Mesenchymal stem cell (in vitro differentiated cells and primary cell): Measurements from ENCODE around the gene GABRG3.

Experiments
- DNase-seq: peaks from one replicate; pipeline ENCODE4 v3.0.0-alpha.2; 2013
- H2AFZ ChIP-seq: one replicate; pipeline ENCODE4 v1.6.1; 2013; ENCODE audit warnings: low read depth, mild to moderate bottlenecking, control low read depth, inconsistent platforms, low read length, moderate library complexity
- H2AK5ac ChIP-seq: 2 replicates; pipeline ENCODE4 v1.6.1; 2013; ENCODE audit warnings: low read length, moderate library complexity, mild to moderate bottlenecking, inconsistent platforms; ENCODE audit not compliant: severe bottlenecking
- H2BK120ac ChIP-seq: one replicate; pipeline ENCODE4 v1.6.1; 2013; ENCODE audit warnings: low read depth, mild to moderate bottlenecking, inconsistent platforms, low read length, moderate library complexity
- H2BK12ac ChIP-seq, 2 experiments: one replicate each; pipeline ENCODE4 v1.6.1; 2013; ENCODE audit warnings: inconsistent platforms in 2 of 2, low read length in 2 of 2, mild to moderate bottlenecking in 2 of 2, moderate library complexity in 2 of 2, control low read depth in 1 of 2
- H2BK15ac ChIP-seq: one replicate; pipeline ENCODE4 v1.6.1; 2013; ENCODE audit warnings: mild to moderate bottlenecking, low read depth, inconsistent platforms; ENCODE audit not compliant: poor library complexity, severe bottlenecking
- H2BK5ac ChIP-seq: 2 replicates; pipeline ENCODE4 v1.6.1; 2013; ENCODE audit warnings: low read depth, mild to moderate bottlenecking, low read length, control low read depth, inconsistent platforms; ENCODE audit not compliant: poor library complexity, severe bottlenecking
- H3K14ac ChIP-seq, 2 experiments: one replicate each; pipeline ENCODE4 v1.6.1; 2013; ENCODE audit warnings: inconsistent platforms in 2 of 2, low read length in 2 of 2, control low read depth in 1 of 2, mild to moderate bottlenecking in 1 of 2, moderate library complexity in 1 of 2
- H3K18ac ChIP-seq, 2 experiments: one replicate each; pipeline ENCODE4 v1.6.1; 2013; ENCODE audit warnings: inconsistent platforms in 2 of 2, low read length in 2 of 2, control low read depth in 1 of 2, low read depth in 1 of 2, mild to moderate bottlenecking in 1 of 2
- H3K23ac ChIP-seq, 2 experiments: one replicate each; pipeline ENCODE4 v1.6.1; 2013; ENCODE audit warnings: inconsistent platforms in 2 of 2, low read length in 2 of 2, mild to moderate bottlenecking in 2 of 2, moderate library complexity in 2 of 2, control low read depth in 1 of 2
- H3K27ac ChIP-seq: 2 replicates; pipeline ENCODE4 v1.5.1; 2013; ENCODE audit warnings: mild to moderate bottlenecking, moderate library complexity, low read length, control low read depth, inconsistent platforms; ENCODE audit not compliant: poor library complexity, severe bottlenecking
- H3K27me3 ChIP-seq, 2 experiments: 2 replicates each; pipeline versions ENCODE4 v1.6.1 to v1.7.0; 2013; ENCODE audit warnings: low read length in 2 of 2, mild to moderate bottlenecking in 2 of 2, moderate library complexity in 2 of 2, control low read depth in 1 of 2, inconsistent platforms in 1 of 2; ENCODE audit not compliant: control insufficient read depth in 1 of 2, insufficient read depth in 1 of 2
- H3K36me3 ChIP-seq, 2 experiments: 2 replicates each; pipeline versions ENCODE4 v1.6.1 to v1.7.0; 2013; ENCODE audit warnings: low read length in 2 of 2, control low read depth in 1 of 2, inconsistent platforms in 1 of 2, low read depth in 1 of 2, mild to moderate bottlenecking in 1 of 2; ENCODE audit not compliant: insufficient read depth in 2 of 2, control insufficient read depth in 1 of 2
- H3K4ac ChIP-seq, 2 experiments: one replicate each; pipeline ENCODE4 v1.6.1; 2013; ENCODE audit warnings: inconsistent platforms in 2 of 2, low read length in 2 of 2, mild to moderate bottlenecking in 2 of 2, moderate library complexity in 2 of 2, control low read depth in 1 of 2, low read depth in 1 of 2
- H3K4me1 ChIP-seq: 2 replicates; pipeline ENCODE4 v1.6.1; 2013; ENCODE audit warnings: low read depth, low read length, control low read depth; ENCODE audit not compliant: control insufficient read depth, insufficient read depth
- H3K4me2 ChIP-seq: 2 replicates; pipeline ENCODE4 v1.6.1; 2013; ENCODE audit warnings: low read length, mild to moderate bottlenecking, inconsistent platforms; ENCODE audit not compliant: poor library complexity, severe bottlenecking
- H3K4me3 ChIP-seq, 2 experiments: 2 replicates each; pipeline versions ENCODE4 v1.5.1 to v1.7.0; 2013; ENCODE audit warnings: low read length in 2 of 2, mild to moderate bottlenecking in 2 of 2, control low read depth in 1 of 2, low read depth in 1 of 2; ENCODE audit not compliant: insufficient read depth in 1 of 2
- H3K79me1 ChIP-seq: replicated peaks from 2 replicates; pipeline ENCODE4 v1.6.1; 2013; ENCODE audit warnings: mild to moderate bottlenecking, control low read depth, low read length, inconsistent platforms; ENCODE audit not compliant: poor library complexity, severe bottlenecking
- H3K9ac ChIP-seq: 2 replicates; pipeline ENCODE4 v1.7.0; 2013; ENCODE audit warnings: mild to moderate bottlenecking, low read length, moderate library complexity
- H3K9me3 ChIP-seq: 2 replicates; pipeline ENCODE4 v1.7.0; 2013; ENCODE audit warnings: mild to moderate bottlenecking, low read length; ENCODE audit not compliant: control insufficient read depth
- H4K8ac ChIP-seq: one replicate; pipeline ENCODE4 v1.6.1; 2013; ENCODE audit warnings: inconsistent platforms, mild to moderate bottlenecking, low read length, moderate library complexity
- H4K91ac ChIP-seq: one replicate; pipeline ENCODE4 v1.6.1; 2013; ENCODE audit warnings: mild to moderate bottlenecking, low read length, inconsistent platforms
- WGBS: methylation state at CpG from one replicate; pipeline ENCODE4 v1.1.7; 2013; ENCODE audit warnings: mixed read lengths; 5-methylcytosine and 5-hydroxymethylcytosine counted together

The GABRG3 gene

DNA sequence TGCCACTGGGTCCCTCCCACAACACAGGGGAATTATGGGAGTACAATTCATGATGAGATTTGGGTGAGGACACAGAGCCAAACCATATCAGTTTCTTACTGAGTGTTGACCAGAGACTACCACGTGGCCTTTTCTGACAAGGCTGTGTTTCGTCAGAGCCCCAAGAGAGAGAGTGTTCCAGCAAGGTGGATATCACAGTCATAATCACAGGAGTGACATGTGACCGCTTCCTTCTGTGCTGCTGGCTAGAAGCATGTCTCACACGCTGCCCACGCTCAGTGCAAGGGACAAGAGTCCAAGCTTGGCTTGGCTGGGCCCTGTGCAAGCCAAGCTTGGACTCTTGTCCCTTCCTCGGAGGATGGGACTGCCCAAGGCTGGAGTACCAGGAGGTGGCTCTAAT lies 103.2 kb downstream of the GABRG3 start:
- H3K27me3 ChIP-seq: peaks cover 0 to 3% of the 10 kb centered on the region in 2 experiments
- no peak overlapping the region for H3K27ac ChIP-seq
- no peak overlapping the region for H4K91ac ChIP-seq
- 65% methylated on average over 6 of the region's 6 CpGs for WGBS
- no peaks in the 10 kb centered on the region for H3K36me3 ChIP-seq
- no peak overlapping the region for H4K8ac ChIP-seq
- H3K9ac ChIP-seq: no peak overlapping the region
- no peak overlapping the region for H2BK15ac ChIP-seq
- H3K23ac ChIP-seq: no peak overlapping the region
- H3K18ac ChIP-seq: no peak overlapping the region
- H2BK5ac ChIP-seq: no peak overlapping the region
- H3K9me3 ChIP-seq: peaks cover 11% of the 10 kb centered on the region
- no peaks in the 10 kb centered on the region for H3K4me1 ChIP-seq
- H2AFZ ChIP-seq: no peak overlapping the region
- DNase-seq: no peak
- no peak overlapping the region for H2AK5ac ChIP-seq
- H3K79me1 ChIP-seq: no peaks in the 10 kb centered on the region
- no peak overlapping the region for H2BK12ac ChIP-seq
- H3K4me3 ChIP-seq: no peak overlapping the region
- H3K4ac ChIP-seq: no peak overlapping the region
- no peak overlapping the region for H2BK120ac ChIP-seq
- no peak overlapping the region for H3K14ac ChIP-seq
- no peak overlapping the region for H3K4me2 ChIP-seq

DNA sequence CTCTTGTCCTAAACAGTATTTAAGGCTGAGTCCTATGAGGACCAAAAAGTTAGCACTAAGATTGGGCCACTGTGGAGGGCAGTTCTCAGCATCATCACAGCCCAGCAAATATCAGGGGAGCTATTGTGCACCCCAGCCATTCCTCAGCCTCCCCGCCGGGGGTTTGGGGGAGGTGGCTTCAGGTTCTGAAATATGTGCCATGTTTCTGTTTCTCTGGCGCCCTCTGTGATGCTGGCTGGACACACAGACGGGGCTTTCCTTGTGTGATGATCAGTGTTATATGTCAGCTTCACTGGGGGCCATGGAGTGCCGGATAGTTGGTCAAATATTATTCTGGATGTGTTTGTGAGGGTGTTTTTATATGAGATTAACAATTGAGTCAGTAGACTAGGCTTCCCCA lies 106.8 kb downstream of the GABRG3 start:
- Histone ChIP-seq H3K4me3 (no peak overlapping the region), H2AFZ (no peak overlapping the region), H3K4ac (no peak overlapping the region), H2BK12ac (no peak overlapping the region), H2AK5ac (no peak overlapping the region), H3K23ac (no peak overlapping the region), H2BK120ac (no peak overlapping the region), H2BK15ac (no peak overlapping the region), H3K9me3 (peaks cover 4% of the 10 kb centered on the region), H4K91ac (no peak overlapping the region), H3K18ac (no peak overlapping the region), H3K27ac (no peak overlapping the region), H2BK5ac (no peak overlapping the region), H3K4me2 (no peak overlapping the region), H3K9ac (no peak overlapping the region), H3K36me3 (no peaks in the 10 kb centered on the region), H4K8ac (no peak overlapping the region), H3K4me1 (no peaks in the 10 kb centered on the region), H3K27me3 (no peaks in the 10 kb centered on the region), H3K79me1 (no peaks in the 10 kb centered on the region), H3K14ac (no peak overlapping the region)
- DNase-seq: no peak
- 51% methylated on average over 5 of the region's 5 CpGs for WGBS

DNA sequence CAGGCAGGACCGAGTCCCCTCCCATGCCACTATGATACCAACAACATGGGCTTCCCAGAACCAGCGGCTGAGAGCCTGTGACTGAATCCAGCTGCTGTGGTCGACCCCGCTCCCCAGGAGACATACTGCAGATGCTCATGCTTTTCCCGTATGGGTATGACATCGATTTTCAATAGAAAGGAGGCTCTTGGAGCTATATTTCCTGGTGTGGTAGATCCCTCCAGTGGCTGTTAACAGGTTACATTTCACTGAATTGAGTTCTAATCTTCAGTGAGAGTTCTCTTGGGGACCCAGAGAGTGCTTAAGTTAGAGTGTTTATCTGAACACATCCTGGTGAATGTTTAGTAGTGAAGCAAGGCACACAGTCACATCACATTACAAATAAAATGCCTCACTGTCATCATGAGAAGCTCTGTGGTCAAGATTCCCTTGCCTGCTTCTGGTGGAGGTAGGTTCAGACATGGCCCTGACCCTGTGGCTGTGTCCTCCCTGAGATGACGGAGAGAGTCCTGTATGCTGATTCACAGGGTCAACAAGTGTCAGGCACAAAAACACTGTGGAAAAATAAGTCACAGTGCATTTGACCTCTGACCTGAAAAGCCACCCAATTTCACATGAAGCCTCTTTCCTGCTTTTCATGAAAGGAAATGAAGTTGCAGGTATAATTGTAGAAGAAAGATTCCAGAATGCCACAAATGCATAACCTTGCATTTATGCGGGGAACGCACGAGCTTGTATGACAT lies 110.9 kb downstream of the GABRG3 start:
- Histone ChIP-seq H3K36me3 (no peaks in the 10 kb centered on the region), H2AK5ac (no peak overlapping the region), H2AFZ (no peak overlapping the region), H3K4me3 (no peak overlapping the region), H2BK15ac (no peak overlapping the region), H3K23ac (no peak overlapping the region), H3K27me3 (no peaks in the 10 kb centered on the region), H2BK12ac (no peak overlapping the region), H3K9ac (no peak overlapping the region), H3K9me3 (no peaks in the 10 kb centered on the region), H3K27ac (no peak overlapping the region), H3K4me2 (no peak overlapping the region), H3K79me1 (no peaks in the 10 kb centered on the region), H3K18ac (no peak overlapping the region), H3K4me1 (no peaks in the 10 kb centered on the region), H4K8ac (no peak overlapping the region), H2BK5ac (no peak overlapping the region), H4K91ac (no peak overlapping the region), H3K14ac (no peak overlapping the region), H3K4ac (no peak overlapping the region), H2BK120ac (no peak overlapping the region)
- whole genome bisulfite sequencing: 57% methylated on average over 6 of the region's 10 CpGs
- DNase-seq: peak; percentile 23

DNA sequence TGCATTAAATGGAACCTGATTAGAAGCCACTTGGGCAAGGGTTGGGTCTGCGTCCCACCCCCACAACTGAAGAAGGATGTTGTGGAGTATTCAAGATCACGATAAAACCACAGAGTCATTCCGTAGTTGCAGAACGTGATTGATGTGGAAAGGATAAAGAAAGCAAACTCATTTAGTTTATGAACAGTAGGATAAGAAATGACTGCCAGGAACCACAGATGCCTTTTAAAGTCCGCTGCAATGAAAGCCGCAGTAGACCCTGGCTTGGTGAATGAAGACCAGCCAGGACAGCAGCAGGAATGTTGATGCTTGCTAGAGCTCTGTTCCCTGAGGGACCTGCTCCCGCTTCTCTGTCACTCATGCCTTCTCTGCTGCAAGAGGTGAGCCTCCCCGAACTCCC lies 111.5 kb downstream of the GABRG3 start:
- WGBS: 73% methylated on average over 8 of the region's 8 CpGs

More for the DNA sequence above, 111.5 kb downstream of the GABRG3 start:
- Histone ChIP-seq H3K4ac (no peak overlapping the region), H3K18ac (no peak overlapping the region), H3K36me3 (no peaks in the 10 kb centered on the region), H3K9ac (no peak overlapping the region), H3K9me3 (no peaks in the 10 kb centered on the region), H2AK5ac (no peak overlapping the region), H3K79me1 (no peaks in the 10 kb centered on the region), H3K4me1 (no peaks in the 10 kb centered on the region), H2BK15ac (no peak overlapping the region), H3K4me2 (no peak overlapping the region), H2BK12ac (no peak overlapping the region), H3K14ac (no peak overlapping the region), H3K23ac (no peak overlapping the region), H4K8ac (no peak overlapping the region), H4K91ac (no peak overlapping the region), H2AFZ (no peak overlapping the region), H3K27ac (no peak overlapping the region), H3K27me3 (no peaks in the 10 kb centered on the region), H2BK120ac (no peak overlapping the region), H2BK5ac (no peak overlapping the region), H3K4me3 (no peak overlapping the region)
- no peak for DNase-seq
